GM18498 (cell line): ENCODE results near the gene PDE4D.

ENCODE experiments used
- ATAC-seq: cut with Tn5 transposase; IDR thresholded peaks from one replicate; pipeline ENCODE4 v1.9.1; 2021; ENCODE audit warnings: mild to moderate bottlenecking, moderate library complexity; ENCODE audit not compliant: unreplicated experiment

The PDE4D gene

DNA sequence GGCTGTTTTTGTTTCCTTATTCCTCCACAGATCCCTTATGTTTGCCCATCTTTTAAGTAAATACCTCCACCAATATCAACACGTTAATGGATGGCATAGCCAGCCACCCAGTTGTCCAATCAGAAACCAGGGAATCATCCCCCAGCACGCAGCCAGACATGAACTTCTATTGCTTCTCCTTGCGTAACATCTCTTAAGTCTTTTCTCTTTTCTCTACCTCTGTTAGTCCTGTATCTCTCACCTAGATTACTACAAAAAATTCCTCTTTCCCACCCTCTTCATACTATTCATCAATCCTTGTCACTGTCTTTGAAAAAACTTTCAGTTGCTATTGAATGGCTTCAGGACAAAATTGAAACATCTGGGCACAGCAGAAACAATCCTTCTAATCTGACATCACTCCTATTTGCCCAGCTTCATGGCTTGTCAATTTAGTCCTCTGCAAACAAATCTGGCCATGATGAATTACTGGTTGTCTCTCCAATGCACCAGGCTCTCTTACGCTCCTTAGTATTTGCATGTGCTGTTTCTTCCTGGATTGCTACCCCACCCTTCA, 961.4 kb downstream of the PDE4D start:
- no peak for ATAC-seq

DNA sequence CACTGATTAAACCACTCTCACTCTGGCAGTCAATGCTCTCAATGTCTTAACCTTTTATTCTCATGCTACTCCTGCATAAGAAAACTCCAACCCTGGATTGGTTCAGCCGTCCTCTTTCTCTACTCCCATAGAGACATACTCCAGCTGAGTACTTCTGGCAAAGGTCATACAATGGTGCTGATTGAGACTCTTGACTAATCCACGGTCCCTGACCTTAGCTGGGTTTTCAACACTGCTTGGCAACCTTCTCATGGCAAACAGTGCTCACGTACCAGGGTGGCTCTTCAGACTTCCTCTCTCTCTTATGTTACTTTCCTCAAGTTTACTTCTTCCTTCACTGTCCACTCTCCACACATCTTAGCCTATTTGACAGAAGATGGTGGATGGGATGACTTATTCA, 963.0 kb downstream of the PDE4D start:
- no peak for ATAC-seq

DNA sequence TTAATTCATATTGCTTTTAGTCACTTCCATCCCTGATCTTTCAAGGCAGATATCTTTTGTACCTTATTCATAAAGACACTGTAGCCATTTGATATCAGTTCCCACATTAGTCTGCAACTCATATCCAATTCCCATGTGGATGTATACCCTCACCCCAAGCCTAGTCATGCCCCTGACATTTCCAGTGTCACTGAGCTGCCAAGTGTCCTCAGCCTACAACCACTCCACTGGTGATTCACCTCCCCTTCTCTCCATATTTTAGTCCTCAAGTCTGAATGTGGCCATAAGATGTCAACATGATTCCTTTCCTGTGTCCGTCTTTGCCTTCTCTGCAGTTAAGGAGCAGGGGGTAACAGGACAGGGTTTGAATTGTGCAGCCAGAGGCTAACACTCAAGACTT, 963.8 kb downstream of the PDE4D start:
- no peak for ATAC-seq

DNA sequence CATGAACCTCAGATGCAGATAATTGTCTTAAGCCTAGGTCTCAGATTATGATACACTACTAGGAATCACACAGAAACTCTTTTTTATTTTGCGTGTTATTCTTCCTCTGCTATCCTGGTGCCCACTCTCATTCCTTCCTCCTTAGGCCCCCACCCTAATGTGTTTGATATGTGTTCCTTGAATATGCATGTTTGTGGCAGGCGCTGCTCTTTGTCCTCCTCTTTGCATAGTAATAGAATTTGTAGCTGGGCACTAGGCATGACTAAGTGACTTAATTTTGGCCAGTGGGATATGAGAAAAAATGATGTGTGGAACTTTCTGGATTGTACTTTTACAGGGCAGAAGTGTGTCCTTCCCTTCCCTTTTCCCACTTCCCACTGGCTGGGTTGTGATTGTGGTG, 965.6 kb downstream of the PDE4D start:
- no peak for ATAC-seq

DNA sequence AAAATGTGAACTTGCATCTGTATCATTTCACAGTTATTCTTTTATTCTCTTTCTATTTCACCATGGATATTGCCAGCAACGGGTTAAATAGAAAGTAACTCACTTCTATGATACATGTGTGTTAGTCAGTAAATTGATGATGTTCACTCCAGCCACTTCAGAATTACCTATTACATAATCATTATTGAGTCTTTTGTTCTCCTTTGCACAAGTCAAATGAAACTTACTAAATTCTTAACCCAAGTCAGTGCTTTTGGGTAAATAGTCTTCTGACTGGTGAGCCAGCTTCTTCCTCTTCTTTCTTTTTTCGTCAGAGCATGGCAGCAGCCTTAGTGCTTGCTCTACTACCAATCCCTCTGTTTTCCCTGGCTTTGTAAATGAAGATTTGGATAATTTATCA, 966.3 kb downstream of the PDE4D start:
- ATAC-seq = no peak

DNA sequence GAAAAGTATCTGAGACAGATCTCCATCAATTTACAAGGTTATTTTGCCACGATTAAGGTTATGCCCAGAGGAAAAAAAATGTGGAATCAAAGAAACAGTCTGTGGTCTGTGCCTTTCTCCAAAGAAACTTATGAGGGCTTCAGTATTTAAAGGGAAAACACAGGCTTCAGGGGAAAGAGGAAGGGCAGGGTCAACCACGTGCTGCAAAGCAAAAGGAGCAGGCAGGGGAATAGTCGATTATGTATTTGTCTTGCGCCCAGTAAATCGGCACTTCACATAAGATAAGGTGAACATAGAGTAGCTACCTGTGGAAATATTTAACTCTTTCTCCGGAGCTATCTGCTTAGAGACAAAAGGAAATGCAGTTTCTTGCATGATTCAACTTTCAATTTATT, 967.0 kb downstream of the PDE4D start:
- ATAC-seq = no peak

DNA sequence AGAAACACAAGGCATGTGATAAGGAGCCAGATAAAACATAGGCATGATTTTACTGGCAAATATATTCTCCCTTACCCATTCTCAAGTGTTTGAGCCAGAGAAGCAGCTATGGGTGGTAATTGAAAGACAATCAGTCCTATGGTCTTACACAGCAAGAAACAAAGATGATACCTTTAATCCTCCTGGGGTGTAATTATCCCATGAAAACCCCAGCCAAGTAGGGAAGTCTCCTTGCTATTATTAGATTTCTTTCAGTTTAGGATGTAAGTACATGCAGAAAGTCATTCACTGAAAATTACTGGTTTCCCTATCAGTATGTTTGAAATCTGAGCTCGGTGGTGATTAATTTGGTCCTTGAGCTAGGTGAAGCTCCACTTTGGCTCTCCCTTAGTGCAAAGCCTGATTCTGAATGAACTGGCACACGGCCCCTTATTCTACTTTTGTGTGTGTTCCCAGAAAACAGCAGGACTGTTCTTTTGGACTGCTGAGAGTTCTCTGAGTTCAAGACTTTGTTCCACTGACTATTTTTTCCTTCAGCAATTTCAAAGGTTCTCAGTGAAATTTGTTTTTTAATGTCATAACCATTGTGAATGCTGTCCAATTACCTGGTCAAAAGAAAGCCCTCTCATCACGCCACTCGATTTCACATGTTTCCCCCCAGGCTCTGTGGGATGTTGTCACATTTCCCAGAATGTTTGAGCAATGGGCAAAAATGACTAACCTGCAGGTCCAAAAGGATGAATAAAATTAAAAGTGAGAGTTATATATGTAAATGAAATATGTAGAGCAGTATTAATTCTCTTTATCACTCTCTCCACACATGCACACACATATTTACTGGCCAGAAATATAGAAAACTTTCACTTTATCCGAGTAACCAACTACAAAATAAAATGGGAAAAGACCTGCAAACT, 967.6 kb downstream of the PDE4D start:
- no peak for ATAC-seq

DNA sequence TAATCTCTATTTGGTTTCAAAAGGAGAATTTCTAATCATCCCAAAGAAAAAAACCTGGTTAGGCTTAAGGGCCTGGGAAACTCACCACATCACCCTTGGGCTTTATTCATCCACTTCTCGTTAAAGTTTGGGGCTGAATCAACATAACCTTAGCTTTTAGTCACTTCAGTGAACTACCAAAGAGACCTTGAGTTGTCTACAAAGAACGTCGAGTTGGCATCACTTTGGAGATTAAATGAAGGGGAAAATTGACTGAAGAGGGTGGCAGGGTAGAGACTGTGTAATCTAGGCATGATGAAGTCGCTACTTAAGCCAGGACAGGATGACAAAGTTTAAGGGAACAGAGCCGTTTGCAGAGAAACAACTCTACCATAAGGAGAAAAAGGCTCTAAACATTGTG, 969.2 kb downstream of the PDE4D start:
- no peak for ATAC-seq

DNA sequence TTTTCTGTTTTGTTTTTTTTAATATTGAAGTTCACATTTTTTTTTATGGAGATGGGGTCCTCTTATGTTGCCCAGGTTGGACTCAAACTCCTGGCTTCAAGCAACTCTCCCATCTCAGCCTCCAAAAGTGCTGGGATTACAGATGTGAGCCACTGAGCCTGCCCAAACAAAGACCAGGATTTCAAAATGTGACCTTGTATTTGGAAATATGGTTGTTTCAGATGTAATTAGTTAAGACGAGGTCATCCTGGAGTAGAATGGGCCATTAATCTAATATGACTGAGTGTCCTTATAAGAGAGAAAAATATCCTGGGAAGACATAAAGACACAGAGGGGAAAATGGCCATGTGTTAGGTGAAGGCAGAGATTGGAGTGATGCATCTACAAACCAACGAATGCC, 970.2 kb downstream of the PDE4D start:
- no peak for ATAC-seq

DNA sequence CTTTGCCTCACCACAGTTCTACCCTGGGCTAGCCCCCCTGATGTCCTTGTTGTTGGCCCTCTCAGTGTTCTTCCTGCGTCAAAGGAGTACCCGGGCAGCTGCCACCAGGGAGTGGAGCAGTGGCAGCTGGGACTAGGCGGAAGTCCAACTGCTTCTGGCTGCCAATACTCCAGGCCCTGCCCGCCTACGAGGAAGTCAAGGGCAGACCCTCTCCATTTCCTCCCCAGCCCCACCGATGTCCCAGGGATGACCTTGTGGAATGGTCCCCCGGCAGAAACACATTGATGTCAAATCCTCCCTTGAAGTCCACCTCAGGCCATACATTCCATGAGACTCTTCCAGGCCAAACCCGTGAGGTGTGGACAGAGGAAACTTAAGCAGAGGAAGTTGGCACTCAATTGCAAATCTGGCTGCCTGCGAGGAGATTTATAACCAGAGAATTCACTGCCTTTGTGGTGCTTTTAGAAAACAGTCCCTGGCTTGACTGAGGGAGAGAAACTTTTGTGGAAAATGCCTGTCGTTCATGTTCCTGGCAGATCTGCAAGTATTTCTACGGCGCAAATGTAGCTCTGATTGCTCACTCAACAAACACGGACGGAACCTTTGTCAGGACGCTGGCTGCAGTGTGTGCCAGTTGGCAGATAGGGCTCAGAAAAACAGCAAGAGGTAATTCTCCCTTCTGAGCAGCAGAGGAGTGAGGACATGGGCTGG, 970.9 kb downstream of the PDE4D start:
- ATAC-seq = no peak

DNA sequence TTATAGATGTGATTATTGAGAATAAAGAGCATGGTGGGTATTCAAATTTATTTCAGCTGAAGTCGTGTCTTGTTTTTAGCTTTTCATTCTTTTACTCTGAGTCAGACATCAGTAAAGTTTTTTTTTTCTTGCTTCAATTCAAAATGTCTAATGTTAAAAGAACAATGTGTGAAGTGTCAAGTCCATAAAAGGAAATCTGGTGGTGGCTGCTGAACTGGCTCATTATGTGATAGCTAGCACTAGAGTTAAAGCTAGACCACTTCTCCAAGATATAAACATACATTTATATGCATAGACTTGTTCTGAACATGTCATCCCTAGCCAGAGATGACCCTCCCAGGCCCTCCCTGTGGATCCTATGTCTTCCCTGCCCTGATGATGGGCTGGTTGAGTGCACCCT, 972.4 kb downstream of the PDE4D start:
- ATAC-seq = no peak

DNA sequence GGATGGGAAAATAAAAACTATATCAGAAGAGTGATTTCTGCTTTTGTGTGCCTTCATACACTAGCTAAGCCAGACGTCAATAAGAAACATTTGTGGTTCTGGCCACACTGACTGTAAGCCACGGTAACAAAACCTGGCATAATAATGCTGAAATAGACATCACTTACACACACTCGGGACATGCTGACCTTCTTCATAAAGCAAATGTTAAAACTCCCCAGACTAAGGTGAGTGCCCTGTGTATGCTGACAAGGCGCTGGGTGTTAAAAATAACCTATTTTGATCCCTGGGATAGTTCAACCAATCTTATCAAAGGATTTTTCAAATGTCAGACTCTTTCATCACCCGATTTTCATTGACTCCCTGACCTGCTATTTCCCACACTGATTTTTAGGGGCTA, 973.7 kb downstream of the PDE4D start:
- ATAC-seq = no peak
